Liver (tissue), 9 donors: ENCODE results near the gene IL24. TPM values are rescaled to one million over a fixed set of nuclear protein-coding genes. Genes with fewer than 3 reads are reported as not detected.
A peak's percentile ranks its signal among the peaks of the same experiment; 100 is the strongest.

ENCODE experiments used
- DNase-seq: peaks from one replicate; pipeline ENCODE4 v3.0.0-alpha.2; 2017; ENCODE audit warnings: low spot score
- H3K27ac ChIP-seq, 2 donors: one replicate each; pipeline ENCODE4 v1.7.0; 2013; ENCODE audit warnings: inconsistent platforms in 2 of 2, low read length in 2 of 2, control low read depth in 1 of 2, low read depth in 1 of 2, mild to moderate bottlenecking in 1 of 2
- H3K27me3 ChIP-seq, 4 donors: one replicate each; pipeline versions ENCODE4 v1.6.1 to v1.7.0; 2013; ENCODE audit warnings: low read length in 3 of 4, inconsistent platforms in 1 of 4, mild to moderate bottlenecking in 1 of 4, moderate library complexity in 1 of 4; ENCODE audit not compliant: control insufficient read depth in 4 of 4, insufficient read depth in 4 of 4
- H3K36me3 ChIP-seq, 4 donors: one replicate each; pipeline versions ENCODE4 v1.6.1 to v1.7.0; 2013; ENCODE audit warnings: low read length in 3 of 4, mild to moderate bottlenecking in 3 of 4, low read depth in 1 of 4, moderate library complexity in 1 of 4; ENCODE audit not compliant: control insufficient read depth in 4 of 4, insufficient read depth in 3 of 4
- H3K4me1 ChIP-seq, 4 donors: one replicate each; pipeline versions ENCODE4 v1.6.1 to v1.7.0; 2013; ENCODE audit warnings: low read length in 3 of 4, mild to moderate bottlenecking in 3 of 4, moderate library complexity in 1 of 4; ENCODE audit not compliant: control insufficient read depth in 4 of 4, insufficient read depth in 4 of 4
- H3K4me3 ChIP-seq, 3 donors: one replicate each; pipeline versions ENCODE4 v1.6.1 to v1.7.0; 2013; ENCODE audit warnings: low read length in 3 of 3, control low read depth in 1 of 3, low read depth in 1 of 3, mild to moderate bottlenecking in 1 of 3
- H3K9ac ChIP-seq, 2 donors: one replicate each; pipeline ENCODE4 v1.7.0; 2013; ENCODE audit warnings: low read length in 2 of 2, mild to moderate bottlenecking in 2 of 2, moderate library complexity in 2 of 2, control low read depth in 1 of 2, low read depth in 1 of 2
- H3K9me3 ChIP-seq, 4 donors: one replicate each; pipeline versions ENCODE4 v1.6.1 to v1.7.0; 2013; ENCODE audit warnings: low read length in 3 of 4; ENCODE audit not compliant: control insufficient read depth in 4 of 4
- EGR1 ChIP-seq, 2 donors: IDR thresholded peaks; 2 replicates each; pipeline ENCODE4 v1.6.1; 2016 to 2018; ENCODE audit warnings: antibody characterized with exemption in 2 of 2, low read depth in 2 of 2
- FOXA1 ChIP-seq: IDR thresholded peaks from 2 replicates; pipeline ENCODE4 v1.6.1; 2016; ENCODE audit warnings: antibody characterized with exemption
- FOXA2 ChIP-seq: IDR thresholded peaks from 2 replicates; pipeline ENCODE4 v1.6.1; 2016; ENCODE audit warnings: antibody characterized with exemption
- GABPA ChIP-seq, 2 donors: IDR thresholded peaks in 1 of 2; conservative IDR thresholded peaks in 1 of 2; 2 replicates each; pipeline ENCODE4 v1.6.1; 2016; ENCODE audit warnings: antibody characterized with exemption in 2 of 2, mild to moderate bottlenecking in 1 of 2, moderate library complexity in 1 of 2
- HNF4A ChIP-seq, 2 donors: conservative IDR thresholded peaks; 2 replicates each; pipeline ENCODE4 v1.6.1; 2016; ENCODE audit warnings: antibody characterized with exemption in 2 of 2, mild to moderate bottlenecking in 2 of 2
- HNF4G ChIP-seq: IDR thresholded peaks from 2 replicates; pipeline ENCODE4 v1.6.1; 2016; ENCODE audit warnings: antibody characterized with exemption
- JUND ChIP-seq, 2 donors: IDR thresholded peaks; 2 replicates each; pipeline ENCODE4 v1.6.1; 2016; ENCODE audit warnings: antibody characterized with exemption in 2 of 2
- RAD21 ChIP-seq, 2 donors: IDR thresholded peaks; 2 replicates each; pipeline ENCODE4 v1.6.1; 2016; ENCODE audit warnings: antibody characterized with exemption in 2 of 2, mild to moderate bottlenecking in 2 of 2
- RXRA ChIP-seq, 2 donors: IDR thresholded peaks; 2 replicates each; pipeline ENCODE4 v1.6.1; 2017 to 2018; ENCODE audit warnings: antibody characterized with exemption in 2 of 2, mild to moderate bottlenecking in 1 of 2
- TAF1 ChIP-seq: conservative IDR thresholded peaks from 2 replicates; pipeline ENCODE4 v1.6.1; 2016; ENCODE audit warnings: antibody characterized with exemption, mild to moderate bottlenecking
- WGBS: extraction: QIAGEN DNeasy Blood & Tissue Kit; methylation state at CpG from one replicate; pipeline ENCODE4 v1.1.7; 2013; 5-methylcytosine and 5-hydroxymethylcytosine counted together
- polyA plus RNA-seq, 2 donors: library from polyadenylated mRNA; stranded (reverse) in 1 of 2; unstranded in 1 of 2; fragments of 200-250 nt in 1 of 2; fragments of >200 nt in 1 of 2; fragmentation: Nextera tagmentation in 1 of 2; extraction: Ambion mirVana in 1 of 2; gene quantifications; one replicate each; pipeline versions ENCODE4 v1.2.1 to v1.2.3, GENCODE V29; 2013 to 2015
- total RNA-seq, 2 donors: library from RNA; depleted of rRNA; stranded (reverse); fragments of >200 nt; gene quantifications; one replicate each; pipeline ENCODE4 v1.2.3, GENCODE V29; 2014
- TF ChIP-seq, protein P1 (sequence below): fragments of 150-350 bp; IDR thresholded peaks from 2 replicates; pipeline ENCODE4 v1.5.1; 2017; ENCODE audit warnings: improper control_type of control experiment, low read depth, low read length; ENCODE audit not compliant: missing input control
- TF ChIP-seq, protein P2 (sequence below): IDR thresholded peaks from 2 replicates; pipeline ENCODE4 v1.6.1; 2016; ENCODE audit warnings: antibody characterized with exemption
- TF ChIP-seq, protein P3 (sequence below): IDR thresholded peaks from 2 replicates; pipeline ENCODE4 v1.6.1; 2016; ENCODE audit warnings: antibody characterized with exemption
- donor health status: healthy.
- donor health status: healthy.
- donor health status: healthy.
- donor health status: healthy.
- donor health status: healthy.

Gene IL24
- total and polyA plus RNA-seq, 4 donors: 0.13 TPM; not detected in 3

DNA sequence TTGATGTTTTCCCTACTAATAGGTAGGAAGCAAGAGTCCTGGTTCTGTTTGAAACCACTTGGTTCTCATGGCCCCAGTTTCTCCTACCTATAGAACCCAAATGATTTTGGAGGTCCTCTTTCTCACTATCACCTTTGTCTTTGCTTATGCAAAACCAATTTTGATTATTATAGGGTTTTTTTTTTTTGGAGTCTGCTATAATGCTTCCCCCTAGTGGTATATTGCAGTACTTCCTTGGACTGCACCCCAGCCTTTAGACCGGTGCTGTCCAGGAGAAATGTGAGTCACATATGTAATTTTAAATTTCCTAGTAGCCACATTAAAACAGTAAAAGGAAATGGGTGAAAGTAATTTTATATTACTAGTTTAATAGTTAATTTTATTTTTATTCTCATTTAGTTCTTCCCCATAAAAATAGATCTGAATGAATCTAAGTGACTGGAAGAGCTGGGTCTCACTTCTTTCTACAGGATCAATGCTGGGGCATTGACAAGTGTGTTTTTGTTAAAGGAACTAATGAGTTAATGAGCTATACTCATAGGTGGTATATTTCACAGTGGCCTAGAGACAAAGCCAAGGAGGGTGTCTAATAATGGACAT, 13.9 kb downstream of the IL24 start:
- no peaks in the 10 kb centered on the region for H3K27me3 ChIP-seq
- no peak overlapping the region for H3K27ac ChIP-seq
- DNase-seq: no peak
- TF ChIP-seq GABPA (IDR thresholded peaks at IDR 0.05 in 1 of 2, conservative IDR thresholded peaks at IDR 0.05 in 1 of 2): no peak
- TF ChIP-seq RAD21 (IDR thresholded peaks at IDR 0.05): peak; percentile 78
- TF ChIP-seq, protein P1, sequence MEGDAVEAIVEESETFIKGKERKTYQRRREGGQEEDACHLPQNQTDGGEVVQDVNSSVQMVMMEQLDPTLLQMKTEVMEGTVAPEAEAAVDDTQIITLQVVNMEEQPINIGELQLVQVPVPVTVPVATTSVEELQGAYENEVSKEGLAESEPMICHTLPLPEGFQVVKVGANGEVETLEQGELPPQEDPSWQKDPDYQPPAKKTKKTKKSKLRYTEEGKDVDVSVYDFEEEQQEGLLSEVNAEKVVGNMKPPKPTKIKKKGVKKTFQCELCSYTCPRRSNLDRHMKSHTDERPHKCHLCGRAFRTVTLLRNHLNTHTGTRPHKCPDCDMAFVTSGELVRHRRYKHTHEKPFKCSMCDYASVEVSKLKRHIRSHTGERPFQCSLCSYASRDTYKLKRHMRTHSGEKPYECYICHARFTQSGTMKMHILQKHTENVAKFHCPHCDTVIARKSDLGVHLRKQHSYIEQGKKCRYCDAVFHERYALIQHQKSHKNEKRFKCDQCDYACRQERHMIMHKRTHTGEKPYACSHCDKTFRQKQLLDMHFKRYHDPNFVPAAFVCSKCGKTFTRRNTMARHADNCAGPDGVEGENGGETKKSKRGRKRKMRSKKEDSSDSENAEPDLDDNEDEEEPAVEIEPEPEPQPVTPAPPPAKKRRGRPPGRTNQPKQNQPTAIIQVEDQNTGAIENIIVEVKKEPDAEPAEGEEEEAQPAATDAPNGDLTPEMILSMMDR: peak; percentile 87
- no peak overlapping the region for H3K4me3 ChIP-seq
- H3K9me3 ChIP-seq: no peaks in the 10 kb centered on the region
- peaks cover 0 to 19% (median 13%) of the 10 kb centered on the region in 4 donors for H3K4me1 ChIP-seq
- H3K36me3 ChIP-seq: no peaks in the 10 kb centered on the region
- no peak overlapping the region for H3K9ac ChIP-seq
- WGBS: 1% methylated on average over 1 of the region's 1 CpG

DNA sequence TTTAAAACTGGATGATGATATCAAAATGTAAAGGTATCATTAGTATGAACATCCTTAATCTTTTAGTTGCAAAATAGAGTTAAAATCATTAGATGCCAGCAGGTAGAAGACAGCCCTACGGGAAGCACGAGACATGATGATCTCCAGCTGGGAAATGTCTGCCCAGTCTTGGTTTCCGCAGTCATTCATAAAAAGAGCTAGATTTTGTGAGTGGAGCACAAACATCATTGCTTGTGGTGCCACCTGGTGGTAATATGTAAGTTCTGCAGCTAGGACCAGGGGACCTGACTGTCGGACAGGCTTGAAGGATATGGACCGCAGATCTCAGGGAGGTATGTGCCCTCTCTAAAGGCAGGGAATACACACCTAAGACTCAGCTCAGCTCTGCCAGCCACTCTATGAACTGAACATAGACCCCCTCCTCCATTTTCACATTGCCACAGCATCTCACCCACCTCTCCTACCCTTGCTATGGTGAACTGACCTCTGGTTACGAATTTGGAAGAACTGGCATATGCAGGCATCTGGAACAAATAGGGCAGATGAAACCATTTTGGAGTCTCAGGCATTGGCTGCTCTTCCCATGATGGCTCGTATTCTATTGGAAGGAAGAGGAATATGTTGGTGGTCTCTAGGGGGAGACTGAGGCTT, 15.3 kb downstream of the IL24 start:
- Histone ChIP-seq H3K27ac (no peak overlapping the region), H3K9me3 (no peaks in the 10 kb centered on the region), H3K4me3 (no peak overlapping the region), H3K9ac (no peak overlapping the region), H3K4me1 (peaks cover 0 to 15% (median 13%) of the 10 kb centered on the region in 4 donors), H3K27me3 (no peaks in the 10 kb centered on the region), H3K36me3 (no peaks in the 10 kb centered on the region)
- WGBS: 23% methylated on average over 7 of the region's 7 CpGs
- TF ChIP-seq RAD21 (IDR thresholded peaks at IDR 0.05): peak; percentile 95 to 97
- no peak for TF ChIP-seq RXRA (IDR thresholded peaks at IDR 0.05)
- peak; percentile 19 for TF ChIP-seq FOXA1
- TF ChIP-seq, protein P1: peak; percentile 94
- TF ChIP-seq GABPA (IDR thresholded peaks at IDR 0.05 in 1 of 2, conservative IDR thresholded peaks at IDR 0.05 in 1 of 2): no peak
- DNase-seq: peak; percentile 60

DNA sequence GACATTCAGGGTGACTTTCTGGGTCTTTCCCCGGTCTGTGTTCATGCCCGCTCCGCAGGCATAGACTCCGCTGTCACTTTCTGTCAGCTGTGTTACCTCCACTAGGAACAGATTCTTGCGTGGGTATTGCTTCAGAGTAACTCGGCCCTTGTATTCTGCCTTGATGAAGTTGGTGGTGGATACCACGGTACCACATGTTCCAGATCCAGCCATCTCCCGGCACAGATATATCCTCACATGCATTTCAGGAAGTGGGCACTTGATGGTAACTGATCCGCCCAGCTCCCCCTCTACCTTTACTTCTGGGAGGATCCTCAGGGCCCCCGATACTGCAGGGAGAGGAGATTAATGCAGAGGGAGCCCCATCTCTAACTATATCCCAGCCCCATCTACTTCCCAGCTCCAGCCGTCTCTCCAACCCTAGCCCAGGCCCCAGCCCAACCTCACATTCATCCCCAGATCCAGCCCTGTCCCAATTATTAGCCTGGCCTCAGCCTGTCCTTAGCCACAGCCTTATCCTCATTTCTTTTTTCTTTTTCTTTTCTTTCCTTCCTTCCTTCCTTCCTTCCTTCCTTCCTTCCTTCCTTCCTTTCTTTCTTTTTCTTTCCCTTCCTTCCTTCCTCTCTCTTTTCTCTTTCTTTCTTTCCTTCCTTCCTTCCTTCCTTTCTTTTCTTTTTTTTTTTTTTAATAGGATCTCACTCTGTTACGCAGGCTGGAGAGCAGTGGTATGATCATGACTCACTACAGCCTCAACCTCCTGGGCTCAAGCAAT, 16.7 kb downstream of the IL24 start:
- H3K4me1 ChIP-seq: peaks cover 0 to 15% (median 9%) of the 10 kb centered on the region in 4 donors
- WGBS: 82% methylated on average over 12 of the region's 12 CpGs
- no peak overlapping the region for H3K4me3 ChIP-seq
- H3K9me3 ChIP-seq: no peaks in the 10 kb centered on the region
- no peak overlapping the region for H3K27ac ChIP-seq
- no peak for DNase-seq
- H3K9ac ChIP-seq: no peak overlapping the region
- TF ChIP-seq FOXA1 (no peak), RXRA (IDR thresholded peaks at IDR 0.05) (no peak), FOXA2 (no peak), EGR1 (IDR thresholded peaks at IDR 0.05; ENCODE audit: low read depth in 2 of 2) (no peak), RAD21 (IDR thresholded peaks at IDR 0.05) (no peak), TAF1 (no peak), HNF4A (conservative IDR thresholded peaks at IDR 0.05) (no peak), HNF4G (no peak), JUND (IDR thresholded peaks at IDR 0.05) (no peak)
- TF ChIP-seq, protein P2, sequence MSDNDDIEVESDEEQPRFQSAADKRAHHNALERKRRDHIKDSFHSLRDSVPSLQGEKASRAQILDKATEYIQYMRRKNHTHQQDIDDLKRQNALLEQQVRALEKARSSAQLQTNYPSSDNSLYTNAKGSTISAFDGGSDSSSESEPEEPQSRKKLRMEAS: no peak
- TF ChIP-seq, protein P3, sequence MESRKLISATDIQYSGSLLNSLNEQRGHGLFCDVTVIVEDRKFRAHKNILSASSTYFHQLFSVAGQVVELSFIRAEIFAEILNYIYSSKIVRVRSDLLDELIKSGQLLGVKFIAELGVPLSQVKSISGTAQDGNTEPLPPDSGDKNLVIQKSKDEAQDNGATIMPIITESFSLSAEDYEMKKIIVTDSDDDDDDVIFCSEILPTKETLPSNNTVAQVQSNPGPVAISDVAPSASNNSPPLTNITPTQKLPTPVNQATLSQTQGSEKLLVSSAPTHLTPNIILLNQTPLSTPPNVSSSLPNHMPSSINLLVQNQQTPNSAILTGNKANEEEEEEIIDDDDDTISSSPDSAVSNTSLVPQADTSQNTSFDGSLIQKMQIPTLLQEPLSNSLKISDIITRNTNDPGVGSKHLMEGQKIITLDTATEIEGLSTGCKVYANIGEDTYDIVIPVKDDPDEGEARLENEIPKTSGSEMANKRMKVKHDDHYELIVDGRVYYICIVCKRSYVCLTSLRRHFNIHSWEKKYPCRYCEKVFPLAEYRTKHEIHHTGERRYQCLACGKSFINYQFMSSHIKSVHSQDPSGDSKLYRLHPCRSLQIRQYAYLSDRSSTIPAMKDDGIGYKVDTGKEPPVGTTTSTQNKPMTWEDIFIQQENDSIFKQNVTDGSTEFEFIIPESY: no peak
- H3K27me3 ChIP-seq: no peaks in the 10 kb centered on the region
- no peaks in the 10 kb centered on the region for H3K36me3 ChIP-seq
